Neural cell (in vitro differentiated cells): Measurements from ENCODE around the gene NCR3LG1.

Experiments used
- CTCF ChIP-seq: fragments of 450-650 bp; IDR thresholded peaks from 2 replicates; pipeline ENCODE4 v1.5.1; 2014; ENCODE audit warnings: antibody characterized with exemption, mild to moderate bottlenecking, moderate library complexity; ENCODE audit not compliant: poor library complexity, severe bottlenecking
- EP300 ChIP-seq: fragments of 450-650 bp; conservative IDR thresholded peaks from 2 replicates; pipeline ENCODE4 v1.6.1; 2014; ENCODE audit warnings: antibody characterized with exemption, mild to moderate bottlenecking, moderate library complexity; ENCODE audit not compliant: poor library complexity, severe bottlenecking
- EZH2 ChIP-seq: fragments of 200-600, 300-800 bp; shearing (Covaris generic), sonication (generic); IDR thresholded peaks from 2 replicates; pipeline ENCODE4 v1.6.1; 2014; ENCODE audit warnings: antibody characterized with exemption, low read length, borderline replicate concordance, mild to moderate bottlenecking; ENCODE audit not compliant: insufficient read depth, poor library complexity, severe bottlenecking
- MXI1 ChIP-seq: fragments of 450-650 bp; conservative IDR thresholded peaks from 2 replicates; pipeline ENCODE4 v1.6.1; 2014; ENCODE audit warnings: antibody characterized with exemption, mild to moderate bottlenecking; ENCODE audit not compliant: poor library complexity, severe bottlenecking
- POLR2AphosphoS5 ChIP-seq: IDR thresholded peaks from 2 replicates; pipeline ENCODE4 v1.6.1; 2012
- SMC3 ChIP-seq: fragments of 450-650 bp; conservative IDR thresholded peaks from 2 replicates; pipeline ENCODE4 v1.6.1; 2014; ENCODE audit warnings: antibody characterized with exemption, mild to moderate bottlenecking, moderate library complexity; ENCODE audit not compliant: poor library complexity

- TF ChIP-seq EP300 (no peak), CTCF (no peak), POLR2AphosphoS5 (no peak), MXI1 (no peak), EZH2 (no peak), SMC3 (no peak)
Observed at GRCh38 chr11:17400048-17400775, 48.6 kb downstream of the NCR3LG1 start.
